HG03520 (cell line): Measurements from ENCODE around the gene NOP16.
A peak's percentile ranks its signal among the peaks of the same experiment; 100 is the strongest.

Experiments
- ATAC-seq: cut with Tn5 transposase; IDR thresholded peaks from one replicate; pipeline ENCODE4 v1.9.1; 2021; ENCODE audit warnings: mild to moderate bottlenecking, moderate library complexity; ENCODE audit not compliant: unreplicated experiment

NOP16 gene

DNA sequence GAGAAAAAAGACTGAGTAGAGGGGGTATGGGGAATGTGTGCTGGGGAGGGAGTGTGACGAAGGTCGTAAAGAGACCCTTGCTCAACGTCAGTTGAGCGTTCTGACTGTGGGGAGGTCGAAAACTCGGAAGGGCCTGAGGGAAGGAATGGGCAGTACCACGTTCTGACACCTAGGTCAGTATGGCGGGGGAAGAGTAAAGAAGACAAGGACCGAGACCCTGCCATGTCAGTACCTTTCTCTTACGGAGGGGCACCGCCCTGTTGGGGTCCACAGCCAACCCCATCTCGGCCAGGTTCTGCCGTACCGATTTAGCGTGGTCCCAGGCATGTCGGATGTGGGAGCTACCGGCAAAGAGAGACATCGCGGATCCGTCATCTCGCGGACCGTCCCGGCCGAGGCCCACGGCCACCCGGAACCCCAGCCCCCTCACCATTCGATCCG is 375 bp downstream of the NOP16 start:
- ATAC-seq = no peak

DNA sequence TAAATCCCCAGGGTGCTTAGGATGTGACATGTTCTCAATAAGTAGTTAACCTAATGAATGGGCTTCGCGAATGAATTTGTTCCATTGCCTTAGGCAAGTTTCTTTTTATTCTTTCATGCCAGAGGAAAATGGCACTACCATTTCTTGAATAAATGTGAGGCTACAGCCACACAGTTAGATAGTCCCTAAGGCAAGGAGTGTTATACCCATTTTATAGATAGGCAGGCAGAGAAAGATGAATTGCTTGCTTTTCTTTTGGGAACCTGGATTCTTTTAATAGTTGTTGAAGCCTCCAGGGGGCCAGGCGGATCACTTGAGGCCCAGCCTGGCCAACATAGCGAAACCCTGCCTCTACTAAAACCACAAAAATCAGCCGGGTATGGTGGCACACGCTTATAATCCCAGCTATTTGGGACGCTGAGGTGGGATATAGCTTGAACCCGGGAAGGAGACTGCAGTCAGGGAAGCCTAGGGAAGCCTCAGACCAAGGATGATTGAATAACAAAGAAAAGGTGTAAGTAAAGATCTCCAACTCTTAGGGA is 943 bp downstream of the NOP16 start:
- ATAC-seq = no peak

DNA sequence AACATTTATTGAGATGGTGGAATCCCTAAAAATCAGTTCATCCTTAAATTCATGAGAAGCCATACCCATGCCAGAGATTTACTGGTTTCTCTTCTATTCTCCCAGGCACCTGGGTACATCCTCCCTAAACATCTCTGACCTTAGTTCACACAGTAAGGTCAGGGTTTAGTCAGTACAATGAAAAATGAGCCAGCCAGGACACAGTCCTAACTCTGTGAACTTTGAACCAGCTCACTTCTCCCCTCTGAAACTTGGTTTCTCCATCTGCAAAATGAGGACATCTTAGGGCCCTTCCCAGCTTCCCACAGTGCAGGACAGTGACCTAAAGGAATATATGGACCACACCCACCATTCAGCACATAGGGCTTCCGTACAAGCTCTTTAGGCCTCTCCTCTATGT is 1.9 kb downstream of the NOP16 start:
- no peak for ATAC-seq

DNA sequence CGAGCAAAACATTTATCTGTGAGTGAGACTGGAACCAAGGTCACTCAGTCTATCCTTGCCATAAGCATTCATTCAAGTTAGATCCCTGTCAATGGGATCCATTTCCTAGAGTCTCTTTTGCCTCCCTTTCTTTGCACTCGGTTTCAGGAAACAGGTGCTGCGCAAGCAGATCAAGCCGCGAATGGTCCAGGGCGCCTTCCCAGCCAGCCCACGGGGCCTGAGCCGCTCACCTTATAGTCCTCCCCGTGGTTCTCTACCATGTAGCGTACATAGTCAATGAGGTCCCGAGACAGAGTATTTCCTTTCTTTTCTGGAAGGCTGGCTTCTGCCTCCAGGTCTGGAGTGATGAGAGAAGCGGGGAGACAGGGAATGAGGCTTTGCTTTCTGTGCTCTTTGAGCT is 3.4 kb downstream of the NOP16 start:
- ATAC-seq = no peak

DNA sequence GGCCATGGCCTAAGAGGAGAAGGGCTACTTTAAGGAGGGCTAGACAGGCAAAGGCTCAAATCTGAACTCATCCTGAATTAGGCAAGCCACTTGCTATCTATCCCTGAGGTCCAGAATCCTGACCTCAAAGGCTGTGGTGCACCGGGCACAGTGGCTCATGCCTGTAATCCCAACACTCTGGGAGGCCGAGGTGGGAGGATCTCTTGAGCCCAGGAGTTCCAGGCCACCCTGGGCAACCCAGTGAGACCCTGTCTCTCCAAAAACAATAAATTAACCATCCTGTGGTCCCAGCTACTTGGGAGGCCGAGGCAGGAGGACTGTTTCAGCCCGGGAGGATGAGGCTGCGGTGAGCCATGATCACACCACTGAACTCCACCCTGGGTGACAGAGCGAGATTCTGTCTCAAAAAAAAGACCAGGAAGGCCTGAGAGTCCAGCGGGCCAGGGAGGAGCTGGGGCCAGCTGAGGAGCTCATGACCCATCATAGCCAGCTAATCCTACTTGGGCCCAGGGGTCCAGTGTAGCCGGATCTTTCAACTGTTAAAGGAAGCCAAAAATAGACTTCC is 4.0 kb downstream of the NOP16 start:
- ATAC-seq = no peak

DNA sequence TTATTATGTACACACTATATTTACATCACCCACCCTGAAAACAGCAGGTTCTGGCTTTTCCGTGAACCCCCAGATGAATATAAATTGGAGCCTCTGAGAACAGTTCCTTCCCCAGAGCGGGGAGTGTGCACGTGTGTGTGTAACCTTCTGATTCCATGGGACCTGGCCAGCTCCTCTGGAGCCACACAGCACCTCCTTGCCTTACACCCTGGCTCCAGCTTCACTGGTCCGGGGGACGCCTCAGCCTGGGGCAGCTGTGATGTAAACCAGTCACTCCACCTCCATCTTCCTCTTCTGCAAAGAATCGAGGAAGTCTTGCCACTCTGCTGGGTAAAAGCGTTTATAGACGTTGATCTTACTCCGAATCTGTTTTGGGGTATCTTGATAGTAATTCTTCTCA is 4.4 kb downstream of the NOP16 start:
- no peak for ATAC-seq

DNA sequence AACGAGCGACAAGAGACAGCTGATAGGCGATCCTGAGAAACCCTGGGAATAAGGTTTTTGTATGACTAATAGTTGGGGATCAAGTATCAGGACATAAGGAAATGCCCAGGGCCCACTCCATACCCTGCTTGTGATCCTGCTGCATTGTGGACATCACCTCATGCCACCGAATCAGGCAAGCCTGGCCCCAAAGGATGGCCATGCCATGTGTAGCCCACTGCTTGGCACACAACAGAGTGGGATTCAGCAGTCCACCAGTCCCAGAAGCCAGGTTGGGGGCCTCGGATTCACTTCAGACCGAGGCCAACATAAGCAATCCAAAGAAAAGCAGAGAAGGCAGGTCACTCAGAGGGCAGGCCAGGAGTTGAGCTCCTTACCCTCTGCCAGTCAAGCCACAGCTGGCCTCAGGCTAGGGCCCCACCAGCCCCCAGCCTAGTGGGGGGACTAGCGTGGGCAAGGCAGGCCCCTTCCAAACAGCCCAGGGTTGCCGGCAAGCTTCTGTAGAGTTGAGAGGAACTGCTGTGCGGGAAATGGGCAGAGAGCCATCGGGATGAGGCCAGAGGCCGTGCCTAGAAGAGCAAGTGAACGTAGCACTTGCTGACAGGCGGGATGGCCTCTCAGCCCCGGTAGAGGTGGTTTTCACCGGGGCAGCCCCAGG is 5.0 kb downstream of the NOP16 start:
- no peak for ATAC-seq

DNA sequence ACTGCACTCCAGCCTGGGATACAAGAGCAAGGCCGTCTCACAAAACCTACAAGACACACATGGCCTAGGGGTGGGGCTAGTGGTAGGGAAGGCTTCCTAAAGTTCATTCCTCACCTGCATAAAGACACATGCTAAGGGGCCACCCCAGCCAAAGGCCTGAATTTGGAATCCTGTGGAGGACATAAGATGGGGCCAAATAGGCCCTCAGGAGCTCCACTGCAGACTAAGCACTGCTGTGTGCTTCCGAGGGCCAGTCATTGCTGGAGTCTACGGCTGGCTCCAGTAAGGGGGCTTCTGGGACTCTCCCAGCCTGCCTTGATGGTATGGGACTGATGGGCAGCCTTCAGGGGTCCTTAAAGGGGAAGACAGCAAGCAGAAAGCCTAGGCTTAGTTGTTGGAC is 5.7 kb downstream of the NOP16 start:
- no peak for ATAC-seq

DNA sequence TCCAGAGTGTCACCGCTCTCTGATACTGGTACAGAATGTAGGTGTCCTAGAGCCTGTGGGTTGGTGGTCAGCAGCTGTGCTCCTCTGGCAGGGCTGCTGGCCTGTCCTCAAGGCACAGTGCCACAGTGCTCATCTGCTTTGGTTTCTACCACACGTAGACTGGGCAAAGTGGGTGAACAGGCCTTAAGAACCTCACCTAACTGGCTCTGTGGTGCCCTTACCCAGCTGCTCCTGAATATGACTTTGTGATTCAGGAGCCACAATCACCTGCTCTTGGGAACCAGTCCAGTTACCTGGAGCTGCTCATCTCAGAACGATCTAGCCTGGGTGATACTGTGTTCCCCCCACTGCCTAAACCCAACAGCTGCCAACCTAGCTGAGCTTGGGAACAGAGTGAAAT is 6.4 kb downstream of the NOP16 start:
- ATAC-seq = no peak

DNA sequence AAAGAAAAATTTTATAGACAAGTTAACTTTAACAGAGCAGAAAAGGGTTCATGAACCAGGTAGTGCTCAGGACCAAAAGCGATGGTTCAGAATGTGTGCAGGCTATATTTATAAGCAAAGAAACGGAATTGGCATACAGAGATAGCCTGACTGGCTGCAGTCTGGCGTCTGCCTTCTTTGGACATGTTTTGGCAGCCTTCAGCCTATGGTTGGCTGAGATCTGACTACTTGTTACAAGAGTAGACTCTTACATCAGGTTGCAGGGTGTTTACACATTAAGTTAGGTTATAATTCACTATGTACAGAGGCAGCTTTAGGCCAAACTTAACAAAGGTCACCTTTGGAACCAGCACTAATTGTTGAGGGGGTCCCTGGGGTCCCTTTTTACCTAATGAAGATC is 7.0 kb downstream of the NOP16 start:
- no peak for ATAC-seq

DNA sequence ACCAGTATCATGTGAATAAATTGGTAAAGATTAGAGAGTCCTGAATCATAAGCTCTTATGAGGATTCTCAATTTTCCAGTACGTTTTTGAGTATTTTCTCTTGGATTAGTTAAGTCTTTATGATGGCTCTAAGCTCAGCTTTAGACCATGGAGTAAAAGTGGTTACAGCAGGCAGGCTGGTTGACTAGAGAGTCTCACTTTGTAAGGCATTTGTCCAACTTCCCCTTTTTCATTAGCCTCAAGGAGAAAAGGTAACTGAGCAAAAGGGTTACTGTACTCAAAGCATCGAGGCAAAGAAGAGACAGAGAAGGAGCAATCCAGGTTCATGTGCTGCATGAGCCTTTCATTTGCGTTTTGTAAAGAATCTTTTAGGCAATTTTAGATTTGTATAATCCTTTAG is 8.5 kb downstream of the NOP16 start:
- ATAC-seq = no peak

DNA sequence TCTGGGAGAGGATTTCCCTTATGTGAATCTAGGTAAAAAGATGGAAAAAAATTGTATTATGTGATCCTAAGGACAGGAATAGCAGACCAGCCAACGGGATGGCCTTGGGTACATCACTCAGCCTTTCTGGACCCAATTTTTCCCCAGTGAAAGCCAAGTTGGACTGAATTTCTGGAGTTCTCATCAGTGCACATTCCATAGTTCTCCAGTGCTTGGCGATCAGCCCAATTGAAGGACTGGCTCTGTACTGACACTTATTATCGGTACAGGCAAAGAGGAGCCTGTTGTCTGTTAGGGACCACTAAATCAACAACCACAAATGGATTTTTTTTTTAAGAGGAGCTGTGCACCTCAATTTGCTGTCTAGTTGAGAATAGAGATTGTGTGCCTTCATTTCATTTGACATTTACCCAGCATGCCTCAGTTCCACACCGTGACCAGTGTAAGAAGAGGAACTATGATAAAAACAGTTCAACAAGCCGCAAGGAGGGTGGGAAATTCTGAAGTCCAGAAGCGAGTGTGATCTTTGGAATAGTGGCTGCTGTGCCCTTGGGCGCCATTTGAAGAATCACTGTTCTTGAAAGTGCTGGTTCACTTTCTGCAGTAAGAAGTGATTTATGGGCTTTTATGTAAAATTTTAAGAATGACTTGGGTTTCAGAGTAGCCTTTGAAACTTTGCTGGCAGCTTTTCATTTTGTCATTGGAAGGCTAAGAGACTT is 15.1 kb downstream of the NOP16 start:
- no peak for ATAC-seq

DNA sequence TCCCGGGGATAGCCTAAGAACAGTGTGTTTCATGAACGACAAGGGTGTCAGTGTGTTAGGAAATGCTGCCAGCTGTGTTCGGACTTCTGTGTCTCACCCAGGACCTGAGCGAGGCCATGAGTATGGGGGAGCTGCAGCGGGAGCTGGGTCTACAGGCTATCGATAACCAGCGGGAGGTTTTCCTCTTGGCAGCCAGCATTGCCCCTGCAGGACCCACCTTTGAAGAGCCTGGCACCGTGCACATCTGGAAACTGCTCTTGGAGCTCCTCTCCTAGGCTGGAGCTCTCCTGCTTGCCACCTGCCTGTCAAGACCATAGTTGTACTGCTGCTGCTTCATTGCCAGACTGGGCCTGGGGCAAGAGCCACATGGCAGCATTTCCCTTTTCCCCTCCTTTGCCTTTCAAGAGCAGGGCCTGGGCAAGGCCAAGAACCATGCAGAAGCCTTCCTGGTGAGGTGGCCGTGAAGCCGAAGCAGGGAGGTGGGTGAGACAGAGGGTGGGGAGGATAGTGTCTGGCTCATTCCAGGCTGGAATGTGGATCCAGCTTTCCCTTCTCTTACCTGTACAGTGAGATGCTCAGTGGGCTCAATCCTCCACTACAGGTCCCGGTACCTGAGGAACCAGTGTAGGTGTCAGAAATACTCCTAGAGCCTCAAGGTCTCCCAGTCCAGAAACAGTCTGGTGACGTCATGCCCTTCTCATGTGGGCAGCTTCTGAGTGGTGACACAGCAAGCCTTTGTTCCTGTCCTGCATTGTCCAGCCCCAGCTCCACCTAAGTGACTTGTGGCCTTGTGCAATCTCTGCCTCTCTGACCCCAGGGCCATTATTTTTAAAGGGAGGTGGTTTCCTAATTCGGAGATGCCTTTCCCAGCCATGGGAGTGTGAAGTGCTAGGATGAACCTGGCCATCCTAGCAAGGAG is 16.5 kb downstream of the NOP16 start:
- no peak for ATAC-seq

DNA sequence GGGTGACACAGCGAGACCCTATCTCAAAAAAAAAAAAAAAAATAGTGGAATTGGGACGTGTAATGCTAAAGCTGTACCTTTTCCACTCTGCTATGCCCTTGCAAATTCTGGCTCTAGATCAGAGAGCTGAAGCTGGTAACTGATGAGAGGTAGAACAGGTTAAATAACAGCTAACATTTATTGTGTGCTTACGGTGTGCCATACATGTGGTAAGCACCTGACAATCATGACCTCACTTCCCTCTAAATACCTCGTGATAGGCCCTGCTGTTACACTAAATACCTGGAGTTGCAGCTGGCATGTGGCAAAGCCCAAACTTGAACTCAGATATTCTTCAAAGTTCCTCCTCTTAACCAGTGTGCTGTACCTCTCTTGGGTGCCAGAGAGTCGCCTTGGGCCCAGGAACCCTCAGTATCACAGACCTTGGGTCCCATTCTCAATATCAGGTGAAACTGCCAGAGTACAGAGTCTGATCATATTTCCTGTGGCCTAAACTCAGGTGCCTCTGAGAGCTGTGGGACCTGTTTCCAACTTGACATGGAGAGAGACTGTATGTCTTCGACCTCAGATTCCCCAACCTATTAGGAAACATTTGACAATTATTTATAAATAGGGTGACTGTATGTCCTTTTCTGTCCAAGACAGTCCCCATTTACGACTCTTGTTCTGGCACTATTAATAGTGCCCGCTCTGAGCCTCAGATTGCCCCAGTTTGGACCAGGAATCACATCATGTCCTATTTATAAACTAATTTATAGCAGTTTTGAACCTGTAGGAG is 18.3 kb downstream of the NOP16 start:
- ATAC-seq = no peak

DNA sequence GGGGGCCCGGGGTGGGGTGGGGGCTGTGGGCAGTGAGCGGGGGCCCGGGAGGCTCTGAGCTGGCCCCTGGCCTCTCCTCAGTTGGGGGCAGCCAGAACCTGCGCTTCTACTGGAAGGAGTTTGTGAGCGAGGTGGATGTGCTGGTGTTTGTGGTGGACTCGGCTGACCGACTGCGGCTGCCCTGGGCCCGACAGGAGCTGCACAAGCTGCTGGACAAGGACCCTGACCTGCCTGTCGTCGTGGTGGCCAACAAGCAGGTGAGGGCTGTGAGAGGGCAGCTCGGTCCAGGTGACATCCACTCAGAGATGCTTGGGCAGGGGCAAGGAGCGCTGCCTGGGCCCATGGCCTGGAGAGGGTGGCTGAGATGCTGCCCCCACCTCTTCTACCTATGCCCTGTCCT is 19.7 kb downstream of the NOP16 start:
- no peak for ATAC-seq

DNA sequence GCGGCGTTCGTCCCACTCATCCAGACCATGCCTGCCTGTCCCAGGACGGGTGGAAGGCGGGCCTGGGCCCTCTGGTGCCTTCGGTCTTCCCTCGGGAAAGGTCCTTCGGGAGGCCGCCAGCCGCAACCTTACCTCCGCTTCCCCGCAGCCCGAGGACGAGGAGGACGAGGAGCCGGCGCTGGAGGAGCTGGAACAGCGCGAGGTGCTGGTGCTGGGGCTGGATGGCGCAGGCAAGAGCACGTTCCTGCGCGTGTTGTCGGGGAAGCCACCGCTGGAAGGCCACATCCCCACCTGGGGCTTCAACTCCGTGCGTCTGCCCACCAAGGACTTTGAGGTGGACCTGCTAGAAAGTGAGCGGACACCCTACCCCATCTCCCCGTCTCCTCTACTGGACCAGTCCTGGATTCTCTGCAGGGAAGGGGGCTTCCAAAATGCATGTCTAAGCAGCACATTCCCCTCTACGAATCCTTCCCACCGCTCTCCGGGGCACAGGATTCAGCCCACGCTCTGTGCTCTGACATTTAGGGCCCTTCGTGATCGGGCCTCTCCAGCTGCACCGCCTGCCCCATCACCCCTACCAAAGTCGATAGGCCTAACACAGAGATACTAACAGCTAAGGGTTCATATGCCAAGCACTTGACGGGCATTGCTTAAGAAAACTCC is 22.0 kb downstream of the NOP16 start:
- ATAC-seq = no peak

DNA sequence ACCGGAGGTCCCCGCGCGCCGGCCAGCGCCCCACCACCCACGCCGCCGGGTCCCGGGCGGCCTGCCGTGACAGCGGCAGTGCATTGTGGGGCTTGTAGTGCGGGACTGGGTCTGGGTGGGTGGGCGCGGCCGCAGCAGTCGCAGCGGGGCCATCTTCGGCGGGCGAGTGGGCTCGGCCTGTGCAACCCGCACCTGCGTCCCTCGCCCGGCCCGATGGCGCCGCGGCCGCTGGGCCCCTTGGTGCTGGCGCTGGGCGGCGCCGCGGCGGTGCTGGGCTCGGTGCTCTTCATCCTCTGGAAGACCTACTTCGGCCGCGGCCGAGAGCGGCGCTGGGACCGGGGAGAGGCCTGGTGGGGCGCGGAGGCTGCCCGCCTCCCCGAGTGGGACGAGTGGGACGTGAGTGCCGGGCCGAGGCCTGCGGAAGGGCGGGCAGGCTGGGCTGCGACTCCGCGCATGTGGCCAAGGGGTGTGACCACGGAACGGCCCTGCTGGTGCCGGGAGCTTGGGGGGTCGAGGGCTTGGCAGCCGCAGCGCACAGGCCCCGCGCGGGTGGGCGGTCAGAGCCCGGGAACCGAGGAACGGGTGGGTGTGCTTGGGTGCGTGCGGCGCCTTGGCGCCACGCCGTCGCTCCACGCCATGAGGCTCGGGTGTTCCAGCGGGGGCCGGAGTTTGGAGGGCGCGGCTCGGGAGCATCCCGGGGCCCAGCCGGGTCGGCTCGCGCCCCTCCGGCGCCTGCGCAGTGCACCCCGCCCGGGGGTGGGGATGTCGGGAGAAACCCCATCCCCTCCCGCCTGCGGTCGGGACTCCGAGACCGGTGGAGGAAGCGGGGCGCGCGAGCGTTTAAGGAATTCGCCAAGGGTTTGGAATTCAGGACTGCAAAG is 22.8 kb downstream of the NOP16 start, which contains the start of gene ARL10:
ARL10 (plus strand) TSS at position 137 of the 881 bp plus-strand sequence; CDS start at position 214, 77 bp downstream.
- peak; percentile 31 for ATAC-seq

DNA sequence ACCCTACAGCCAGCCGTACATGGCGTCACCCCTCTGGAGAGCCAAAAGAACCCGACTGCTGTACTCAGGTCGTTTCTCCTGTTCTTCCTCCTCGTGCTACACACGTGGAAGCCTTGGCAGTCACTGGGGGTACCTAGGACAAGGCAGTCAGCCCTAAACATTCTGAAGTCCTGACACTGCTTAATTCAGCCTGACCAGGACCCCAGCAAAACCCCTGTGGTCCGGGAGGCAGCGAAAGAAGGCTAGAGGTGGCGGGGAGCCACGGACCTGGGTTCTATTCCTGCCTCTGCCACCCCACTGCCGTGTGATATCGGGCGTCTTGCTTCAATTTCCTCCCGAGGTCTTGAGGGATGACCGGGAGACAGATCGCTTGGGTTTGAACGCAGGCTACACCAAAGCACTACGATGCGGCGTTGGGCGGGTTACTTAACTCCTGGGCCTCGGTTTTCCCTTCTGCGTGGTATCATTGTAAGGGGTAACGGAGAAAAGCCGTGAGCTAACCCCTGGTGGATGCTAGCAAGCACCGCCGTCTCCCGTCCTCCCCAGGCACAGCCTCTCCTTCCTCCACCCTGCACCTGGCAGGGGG is 23.5 kb downstream of the NOP16 start:
- no peak for ATAC-seq

DNA sequence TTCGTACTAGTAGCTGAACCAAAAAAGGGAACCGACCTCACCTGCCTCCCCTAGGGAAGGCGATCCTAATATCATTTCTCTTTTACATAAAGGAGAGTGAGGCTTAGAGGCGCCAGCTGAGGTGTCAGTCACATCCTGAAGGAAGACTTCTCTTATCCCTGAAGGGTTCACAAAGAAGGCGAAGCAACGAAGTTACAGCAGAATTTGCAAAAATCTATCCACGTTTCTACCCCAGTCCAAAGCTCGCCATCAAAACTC is 26.2 kb downstream of the NOP16 start:
- ATAC-seq = peak; percentile 18
